ENCODE measurements around the gene DENND1A.

Gene DENND1A

GRCh38 chr9:123867034-123867433 lies 62.9 kb downstream of the DENND1A start:
- in situ Hi-C loops (cut with MboI; ENCODE audit: low sequenced_read_pairs, unreplicated experiment) = no loop called here
- no peak for DNase-seq (ENCODE audit: low spot score)
- TF ChIP-seq CTCF (IDR thresholded peaks at IDR 0.05; ENCODE audit: borderline replicate concordance, control extremely low read depth, extremely low read depth, insufficient read depth, missing control alignments) = no peak

GRCh38 chr9:123866497-123866896 lies 63.4 kb downstream of the DENND1A start:
- no peak for DNase-seq (ENCODE audit: low spot score)
- TF ChIP-seq CTCF (IDR thresholded peaks at IDR 0.05; ENCODE audit: borderline replicate concordance, control extremely low read depth, extremely low read depth, insufficient read depth, missing control alignments) = no peak
- in situ Hi-C loops (cut with MboI; ENCODE audit: low sequenced_read_pairs, unreplicated experiment) = no loop called here

GRCh38 chr9:123865226-123866000 lies 64.5 kb downstream of the DENND1A start:
- no peak for DNase-seq (ENCODE audit: low spot score)
- in situ Hi-C loops (cut with MboI; ENCODE audit: low sequenced_read_pairs, unreplicated experiment) = no loop called here

GRCh38 chr9:123864251-123864650 lies 65.7 kb downstream of the DENND1A start:
- in situ Hi-C loops (cut with MboI; ENCODE audit: low sequenced_read_pairs, unreplicated experiment) = no loop called here
- no peak for DNase-seq (ENCODE audit: low spot score)
- no peak for TF ChIP-seq CTCF (IDR thresholded peaks at IDR 0.05; ENCODE audit: borderline replicate concordance, control extremely low read depth, extremely low read depth, insufficient read depth, missing control alignments)

More at GRCh38 chr9:123865226-123866000, 64.5 kb downstream of the DENND1A start:
- no peak for TF ChIP-seq CTCF (IDR thresholded peaks at IDR 0.05; ENCODE audit: borderline replicate concordance, control extremely low read depth, extremely low read depth, insufficient read depth, missing control alignments)

GRCh38 chr9:123863164-123863855 lies 66.6 kb downstream of the DENND1A start:
- no peak for TF ChIP-seq CTCF (IDR thresholded peaks at IDR 0.05; ENCODE audit: borderline replicate concordance, control extremely low read depth, extremely low read depth, insufficient read depth, missing control alignments)
- DNase-seq (ENCODE audit: low spot score) = no peak
- in situ Hi-C loops (cut with MboI; ENCODE audit: low sequenced_read_pairs, unreplicated experiment) = no loop called here

- DNase-seq (ENCODE audit: low spot score) = no peak
- in situ Hi-C loops (cut with MboI; ENCODE audit: low sequenced_read_pairs, unreplicated experiment) = no loop called here
- no peak for TF ChIP-seq CTCF (IDR thresholded peaks at IDR 0.05; ENCODE audit: borderline replicate concordance, control extremely low read depth, extremely low read depth, insufficient read depth, missing control alignments)
Observed at GRCh38 chr9:123861756-123862120, 68.2 kb downstream of the DENND1A start.
